AG10803 (cell line): ENCODE results near the gene PAX7.

Source experiments
- DNase-seq: peaks from one replicate; pipeline ENCODE4 v3.0.0; 2010; ENCODE audit warnings: low read depth
- H3K4me3 ChIP-seq: 2 replicates; pipeline ENCODE4 v1.5.1; 2011; ENCODE audit warnings: mild to moderate bottlenecking, low read length, control low read depth
- CTCF ChIP-seq: conservative IDR thresholded peaks from 2 replicates; pipeline ENCODE4 v1.5.1; 2011; ENCODE audit warnings: mild to moderate bottlenecking, low read length, control low read depth, inconsistent platforms

The PAX7 gene

DNA sequence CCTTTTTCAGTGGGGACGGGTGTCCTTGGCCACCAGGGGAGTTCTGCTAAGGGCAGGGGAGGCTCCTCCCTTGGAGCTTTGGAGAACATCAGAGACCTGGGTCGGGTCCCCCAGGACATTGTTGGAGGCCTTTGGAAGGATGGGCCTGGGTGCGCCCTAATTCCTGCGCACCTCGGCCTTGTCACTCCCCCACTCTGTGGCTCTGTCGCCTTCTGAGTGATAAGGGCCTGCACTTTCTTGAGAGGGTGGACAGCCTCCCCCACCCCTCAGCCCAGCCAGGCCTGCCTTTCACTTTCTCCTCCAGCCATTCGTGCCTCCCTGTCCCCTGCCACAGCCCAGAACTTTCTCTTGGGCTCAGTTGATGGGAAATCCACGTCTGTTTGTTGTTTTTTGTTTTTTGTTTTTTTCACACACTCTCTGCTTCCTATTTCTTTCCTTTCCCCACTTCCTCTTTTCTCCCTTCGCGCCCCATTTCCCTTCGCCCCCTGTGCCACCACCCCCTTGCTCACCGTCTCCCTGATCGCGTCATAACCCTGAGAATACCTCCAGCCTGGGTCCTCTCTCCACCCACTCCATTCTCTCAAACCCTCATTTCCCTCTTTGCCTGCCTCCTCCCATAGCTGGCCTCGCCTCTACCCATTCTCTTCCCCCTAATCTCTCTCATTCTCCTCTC is 85.6 kb downstream of the PAX7 start:
- no peak overlapping the region for H3K4me3 ChIP-seq
- no peak for TF ChIP-seq CTCF
- DNase-seq: no peak

- H3K4me3 ChIP-seq: no peak overlapping the region
- no peak for TF ChIP-seq CTCF
- DNase-seq: no peak
These were observed 86.4 kb downstream of the PAX7 start for GRCh38 chr1:18716785-18717678.

GRCh38 chr1:18719786-18720451 is 89.3 kb downstream of the PAX7 start:
- no peak overlapping the region for H3K4me3 ChIP-seq
- no peak for DNase-seq
- TF ChIP-seq CTCF: no peak

DNA sequence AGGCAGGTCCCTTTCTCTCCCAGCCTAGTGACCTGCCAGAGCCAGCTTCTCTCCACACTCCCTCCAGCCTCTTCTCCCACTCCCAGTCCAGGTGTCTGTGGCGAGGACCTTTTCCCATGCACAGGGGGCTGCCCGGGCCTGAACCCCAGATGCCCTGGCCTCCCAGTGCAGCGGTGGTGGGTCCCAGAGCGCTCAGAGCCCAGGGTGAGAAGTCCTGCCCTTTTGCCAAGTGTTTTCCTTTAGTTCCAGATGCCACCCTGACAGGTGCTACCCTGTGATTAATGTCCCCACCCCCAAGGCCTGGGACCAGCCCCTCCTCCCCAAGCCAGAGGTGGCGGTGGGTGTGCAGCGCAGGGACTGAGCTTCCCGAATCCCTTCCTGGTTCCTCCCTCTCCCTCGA is 90.4 kb downstream of the PAX7 start:
- no peak for DNase-seq
- no peak overlapping the region for H3K4me3 ChIP-seq
- TF ChIP-seq CTCF: no peak

DNA sequence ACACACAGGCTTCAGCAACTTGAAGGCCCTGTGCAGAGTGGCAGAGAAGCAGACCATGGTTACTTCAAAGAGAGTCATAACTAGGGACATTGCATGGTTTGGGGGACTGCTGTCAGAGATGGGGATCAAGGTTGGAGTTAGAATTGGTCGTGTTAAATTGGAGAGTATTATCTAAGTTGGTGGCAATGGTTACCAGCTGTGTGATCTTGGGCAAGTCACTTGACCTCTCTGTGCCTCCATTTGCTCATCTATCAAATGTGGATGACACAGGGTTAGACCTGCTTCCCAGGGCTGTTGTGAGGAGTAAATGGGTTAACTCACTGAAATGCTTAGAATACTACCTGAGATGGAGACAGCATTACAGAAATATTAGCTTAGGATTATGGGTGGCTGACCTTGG is 91.1 kb downstream of the PAX7 start:
- no peak for DNase-seq
- H3K4me3 ChIP-seq: no peak overlapping the region
- no peak for TF ChIP-seq CTCF

DNA sequence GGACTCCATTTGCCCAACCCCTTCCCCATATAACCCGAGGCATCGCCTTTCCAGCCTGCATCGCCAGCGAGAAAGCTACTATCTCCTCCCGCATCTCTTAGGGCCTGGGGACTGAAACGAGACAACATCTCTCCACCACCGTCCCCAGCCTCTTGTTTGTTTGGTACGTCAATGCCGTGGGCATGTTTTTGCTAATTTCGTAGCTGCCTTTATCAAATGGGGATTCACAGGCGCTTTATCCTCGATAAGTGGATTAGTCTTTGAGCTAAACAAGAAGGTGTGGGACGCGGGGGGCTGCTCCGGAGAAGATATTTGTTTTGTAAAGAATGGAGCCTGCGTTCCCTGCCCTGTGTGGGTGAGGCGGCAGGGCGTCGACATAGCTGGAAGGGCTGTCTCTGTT is 91.6 kb downstream of the PAX7 start:
- H3K4me3 ChIP-seq: no peak overlapping the region
- no peak for DNase-seq
- TF ChIP-seq CTCF: no peak

DNA sequence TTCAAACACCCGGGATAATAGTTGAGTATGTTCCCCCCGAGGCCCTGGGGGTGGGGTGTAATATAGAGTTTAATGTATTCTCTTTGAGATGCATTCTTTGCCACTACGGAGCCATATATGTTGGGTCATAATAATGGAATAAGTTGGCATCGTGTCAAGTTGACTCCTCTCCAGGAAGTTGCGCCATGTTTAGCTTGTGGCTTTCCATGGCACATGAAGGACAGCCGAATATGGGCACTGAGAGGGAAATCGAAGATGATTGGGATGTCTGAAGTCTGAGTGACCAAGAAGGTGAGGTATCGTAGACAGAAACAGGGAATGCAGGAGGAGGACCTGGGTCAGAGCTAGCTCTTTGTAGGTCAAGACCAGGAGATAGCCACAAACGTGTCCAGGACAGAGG is 92.6 kb downstream of the PAX7 start:
- no peak overlapping the region for H3K4me3 ChIP-seq
- no peak for TF ChIP-seq CTCF
- DNase-seq: no peak
